Stimulated activated naive CD8-positive, alpha-beta T cell treated with anti-CD3 and anti-CD28 coated beads, Interleukin-15, Interleukin-2, amounts not matched to agents 100 U/mL and 50 U/mL, for 24 hours (primary cell): Measurements from ENCODE around the gene RIN3.
A peak's percentile ranks its signal among the peaks of the same experiment; 100 is the strongest.
"Not testable (repeated sequence)": the region's sequence is repeated elsewhere in the genome, so short reads cannot be mapped to it uniquely, and the experiment has no call there.

Experiments used
- ATAC-seq: fragments of 150-1000 bp; cut with Tn5 transposase; one replicate; pipeline ENCODE4 v1.10.0; 2021
- DNase-seq: peaks from one replicate; pipeline ENCODE4 v3.0.0; 2021

Gene RIN3

GRCh38 chr14:92673601-92674150 is 160.1 kb downstream of the RIN3 start:
- no peak for DNase-seq

GRCh38 chr14:92675421-92675820 is 161.8 kb downstream of the RIN3 start:
- DNase-seq (no peak), ATAC-seq (no peak)

More at GRCh38 chr14:92673601-92674150, 160.1 kb downstream of the RIN3 start:
- no peak for ATAC-seq

DNA sequence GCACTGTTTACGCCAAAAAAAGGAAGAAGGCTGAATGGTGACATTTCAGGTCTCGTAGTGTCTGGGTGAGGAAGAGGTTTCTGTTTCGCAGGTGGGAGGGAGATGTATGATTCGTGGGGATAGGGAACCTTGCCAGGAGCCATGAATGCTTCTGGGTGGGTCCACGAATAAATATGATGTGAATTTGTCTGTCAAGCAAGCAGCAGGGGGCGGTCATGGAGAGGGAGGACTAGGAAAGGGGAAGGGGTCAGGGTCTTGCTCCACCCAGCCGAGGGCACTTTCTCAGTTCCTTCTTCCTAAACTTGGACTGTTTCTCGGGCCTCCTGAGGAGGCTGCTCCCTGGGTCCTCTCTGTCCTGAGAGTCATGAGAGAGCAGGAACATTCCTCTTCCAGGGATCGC is 162.4 kb downstream of the RIN3 start:
- no peak for ATAC-seq
- DNase-seq: peak; percentile 44

- ATAC-seq (no peak), DNase-seq (no peak)
Observed at GRCh38 chr14:92676403-92677086, 163.0 kb downstream of the RIN3 start.

GRCh38 chr14:92677087-92677668 is 163.6 kb downstream of the RIN3 start:
- ATAC-seq (peak; percentile 93), DNase-seq (peak; percentile 84)

- no peak for DNase-seq
- no peak for ATAC-seq
Observed at GRCh38 chr14:92677955-92678354, 164.4 kb downstream of the RIN3 start.

DNA sequence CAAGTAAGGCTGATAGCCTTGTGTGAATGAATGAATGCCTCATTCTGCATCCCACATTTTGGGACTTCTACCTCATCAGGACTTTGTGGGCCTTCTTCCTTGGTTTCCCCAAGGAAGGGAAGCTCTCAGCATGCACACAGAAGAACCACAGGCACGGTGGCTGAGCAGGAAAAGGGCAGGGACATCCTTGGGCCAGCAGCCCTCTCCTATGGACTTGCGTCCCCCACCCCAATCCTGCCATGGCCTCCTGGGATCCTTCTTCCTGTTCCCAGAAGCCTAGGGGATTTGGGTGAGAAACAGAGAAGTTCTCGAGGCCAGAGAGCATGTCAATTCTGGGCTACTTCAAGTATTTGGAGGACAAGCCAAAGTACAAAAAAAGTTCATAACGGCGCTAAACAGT is 165.2 kb downstream of the RIN3 start:
- ATAC-seq (no peak), DNase-seq (no peak)

DNA sequence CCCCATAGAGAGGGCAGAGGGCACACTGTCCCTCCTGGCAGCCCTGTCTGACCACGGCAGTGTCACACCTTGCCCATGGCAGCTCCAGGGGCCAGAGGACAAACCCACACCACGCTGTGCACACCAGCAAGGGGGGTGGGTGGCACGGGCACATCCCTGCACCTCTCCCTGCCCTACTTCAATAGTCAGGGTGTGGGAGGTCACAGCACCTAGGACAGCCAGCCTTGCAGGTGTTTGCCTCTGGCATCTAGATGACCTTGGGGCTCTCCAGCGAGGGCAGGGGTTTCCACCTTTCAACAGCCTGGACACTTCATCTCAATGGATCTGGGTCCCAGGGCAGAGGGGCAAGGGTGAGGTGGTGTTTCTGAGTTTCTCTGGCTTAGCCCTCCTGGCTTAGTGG is 165.7 kb downstream of the RIN3 start:
- ATAC-seq (no peak), DNase-seq (no peak)

DNA sequence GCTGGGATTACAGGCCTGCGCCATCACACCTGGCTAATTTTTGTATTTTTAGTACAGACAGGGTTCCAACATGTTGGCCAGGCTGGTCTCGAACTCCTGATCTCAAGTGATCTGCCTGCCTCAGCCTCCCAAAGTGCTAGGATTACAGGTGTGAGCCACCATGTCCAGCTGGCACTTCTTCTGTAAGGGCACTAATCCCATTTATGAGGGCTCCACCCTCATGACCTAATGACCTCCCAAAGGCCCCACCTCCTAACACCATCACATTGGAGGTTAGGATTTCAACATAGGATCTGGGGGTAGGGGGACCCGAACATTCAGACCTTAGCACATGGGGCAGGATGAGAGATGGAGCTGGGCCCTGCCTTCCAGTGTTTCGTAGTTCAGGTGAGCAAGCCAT is 166.7 kb downstream of the RIN3 start:
- ATAC-seq, DNase-seq: not testable (repeated sequence)

- DNase-seq (peak; percentile 78), ATAC-seq (peak; percentile 9)
Observed at GRCh38 chr14:92680781-92681650, 167.4 kb downstream of the RIN3 start.

- ATAC-seq (no peak), DNase-seq (no peak)
Observed at GRCh38 chr14:92683041-92683440, 169.5 kb downstream of the RIN3 start.

- ATAC-seq: no peak
- DNase-seq: peak; percentile 30
Observed at GRCh38 chr14:92684801-92685560, 171.4 kb downstream of the RIN3 start.

DNA sequence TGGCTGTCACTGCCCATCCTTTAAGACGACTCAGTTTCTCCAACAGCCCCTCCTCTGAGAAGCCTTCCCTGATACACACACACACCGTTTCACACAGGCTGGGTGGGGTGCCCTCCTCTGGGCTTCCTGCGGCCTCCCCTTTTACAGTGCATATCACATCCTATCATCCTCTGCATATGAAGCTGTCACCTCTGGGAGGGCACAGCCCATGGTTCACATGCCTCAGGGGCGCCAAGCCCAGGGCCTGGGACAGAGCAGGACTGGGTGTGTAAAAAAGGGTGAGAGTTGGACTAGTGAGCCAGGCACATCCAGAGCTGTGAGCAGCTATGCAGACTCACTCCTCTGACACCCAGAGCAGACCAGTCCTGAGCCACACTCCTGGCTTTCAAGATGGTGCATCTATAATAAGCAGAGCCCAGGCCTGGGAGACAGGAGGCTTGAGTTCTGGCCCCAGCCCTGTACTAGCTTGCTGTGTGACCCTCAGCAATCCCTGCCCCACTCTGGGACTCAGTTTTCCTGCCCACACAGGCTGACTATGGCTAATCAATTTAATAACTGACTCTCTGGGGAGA is 172.3 kb downstream of the RIN3 start:
- no peak for ATAC-seq

DNA sequence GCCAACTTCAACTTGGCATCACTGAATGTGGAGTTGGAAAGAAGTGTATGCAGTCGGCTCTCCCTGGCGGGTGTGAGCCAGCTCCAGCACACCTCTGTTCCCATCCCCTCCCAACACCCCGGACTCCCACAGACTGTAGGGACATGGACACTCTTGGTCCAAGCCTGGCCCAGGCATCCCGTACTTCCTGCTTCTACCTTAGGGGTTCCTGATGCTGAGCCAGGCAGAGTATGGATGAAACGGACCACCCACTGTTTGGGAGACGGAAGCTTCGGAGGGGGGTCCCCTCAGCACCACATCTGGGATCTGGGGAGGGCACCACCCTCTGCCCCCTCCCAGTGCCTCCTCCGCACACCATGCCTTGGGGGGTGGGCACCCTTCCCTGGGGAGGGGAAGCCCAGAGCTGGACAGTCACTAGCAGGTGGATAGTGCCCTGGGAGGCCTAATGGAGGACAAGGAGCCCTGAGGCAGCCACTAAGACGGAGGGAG is 172.9 kb downstream of the RIN3 start:
- no peak for DNase-seq
- ATAC-seq: no peak

More for the DNA sequence above, 172.3 kb downstream of the RIN3 start:
- no peak for DNase-seq

DNA sequence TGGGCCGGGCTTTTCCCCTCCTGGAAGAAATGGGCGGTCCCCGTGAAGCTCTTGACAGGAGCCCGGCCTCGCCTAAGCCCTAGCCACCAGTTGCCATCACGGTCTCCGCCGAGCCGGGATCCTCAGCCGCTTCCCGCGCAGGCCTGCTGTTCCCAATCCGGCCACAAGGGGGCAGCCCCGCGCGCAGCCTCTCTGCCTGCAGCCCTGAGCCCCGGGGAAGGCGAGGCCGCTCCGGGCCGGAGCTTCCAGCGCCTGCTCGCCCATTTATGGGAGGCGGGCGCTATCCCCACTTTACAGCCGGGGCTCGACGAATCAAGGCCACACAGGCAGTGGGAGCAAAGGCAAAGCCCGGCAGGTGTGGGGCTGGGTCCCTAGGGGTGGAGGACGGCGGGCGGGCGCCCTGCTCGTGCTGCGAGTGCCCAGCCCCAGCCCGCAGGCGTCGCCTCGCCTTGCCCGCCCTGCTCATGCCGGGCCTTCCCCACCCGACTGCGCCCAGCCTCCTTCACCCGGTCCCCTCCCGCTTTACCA is 173.4 kb downstream of the RIN3 start:
- DNase-seq: peak; percentile 73
- peak; percentile 37 for ATAC-seq

DNA sequence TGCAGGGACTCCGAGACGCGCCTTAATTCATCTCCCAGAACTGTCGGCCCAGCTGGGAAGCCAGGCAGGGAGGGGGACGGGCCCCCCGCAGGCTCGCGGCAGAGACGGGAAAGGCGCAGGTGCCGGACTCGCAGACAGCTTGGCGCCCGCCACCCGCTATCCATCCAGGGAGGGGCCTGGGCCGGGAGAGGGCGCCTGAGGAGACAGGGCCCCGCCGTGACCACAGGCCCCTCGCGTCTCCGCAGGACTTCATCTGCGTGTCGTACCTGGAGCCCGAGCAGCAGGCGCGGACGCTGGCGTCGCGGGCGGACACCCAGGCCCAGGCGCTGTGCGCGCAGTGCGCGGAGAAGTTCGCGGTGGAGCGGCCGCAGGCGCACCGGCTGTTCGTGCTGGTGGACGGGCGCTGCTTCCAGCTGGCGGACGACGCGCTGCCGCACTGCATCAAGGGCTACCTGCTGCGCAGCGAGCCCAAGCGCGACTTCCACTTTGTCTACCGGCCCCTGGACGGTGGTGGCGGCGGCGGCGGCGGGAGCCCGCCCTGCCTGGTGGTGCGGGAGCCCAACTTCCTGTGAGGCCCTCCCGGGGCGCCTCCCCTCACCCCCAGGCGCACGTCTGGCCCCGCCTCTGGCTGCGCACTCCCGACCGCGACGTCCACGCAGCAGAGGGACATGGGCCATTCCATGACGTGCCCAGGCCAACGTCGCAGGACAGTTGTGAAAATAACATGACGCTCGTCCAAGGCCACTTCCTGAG is 174.3 kb downstream of the RIN3 start:
- no peak for DNase-seq
- ATAC-seq: no peak

GRCh38 chr14:92688434-92689375 is 175.1 kb downstream of the RIN3 start:
- no peak for DNase-seq

DNA sequence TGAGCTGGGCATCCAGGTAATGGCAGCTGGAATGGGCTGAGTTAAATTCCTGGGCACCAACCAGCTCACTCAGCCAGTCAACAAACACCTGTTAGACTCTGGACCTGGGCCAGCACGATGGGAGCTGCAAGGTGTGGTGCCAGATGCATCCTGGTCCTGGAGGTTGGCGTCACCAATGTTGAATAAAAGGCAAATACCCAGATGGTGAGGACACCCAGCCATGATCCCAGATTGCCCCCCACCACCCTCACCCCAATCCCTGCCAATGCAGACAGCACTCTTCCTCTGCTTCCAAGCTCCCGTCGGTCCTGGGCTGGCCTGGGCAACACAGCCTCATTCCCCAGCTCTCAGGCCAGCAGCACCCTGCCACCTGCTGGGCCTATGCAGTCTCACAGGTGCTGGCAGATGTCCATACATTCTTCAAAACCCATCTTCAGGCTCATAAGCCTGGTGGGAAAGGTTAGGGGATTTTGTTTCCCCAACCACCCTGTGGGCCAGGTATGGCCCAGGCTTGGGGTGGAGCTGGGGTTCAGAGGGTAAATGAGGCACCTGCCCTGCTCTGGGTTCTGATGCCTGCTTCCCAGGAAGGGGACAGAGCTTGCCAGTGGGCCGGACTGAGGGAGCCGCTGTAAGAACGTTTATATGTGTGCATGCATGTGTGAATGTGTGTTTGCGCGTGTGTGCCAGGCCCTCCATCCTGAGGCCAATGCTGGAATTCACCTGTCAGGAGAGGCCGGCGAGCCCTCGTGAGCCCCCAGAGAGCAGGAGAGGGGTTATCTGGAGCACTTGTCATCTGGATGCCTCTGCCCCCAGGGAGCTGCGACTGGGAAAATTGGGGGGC is 176.8 kb downstream of the RIN3 start:
- DNase-seq (no peak), ATAC-seq (peak; percentile 38)

More at GRCh38 chr14:92688434-92689375, 175.1 kb downstream of the RIN3 start:
- ATAC-seq: no peak
